K562 (cell line): ENCODE measurements around the gene PCF11. TPM values are rescaled to one million over a fixed set of nuclear protein-coding genes. Genes with fewer than 3 reads are reported as not detected.

ENCODE experiments used
- ATAC-seq: fragments of 200-7000 bp; cut with Tn5 transposase; 3 replicates; pipeline ENCODE4 v1.9.1; 2020; ENCODE audit warnings: moderate library complexity
- BruUV-seq: library from RNA; stranded (reverse); fragments of 400-500 nt; replicated peaks from 2 replicates; lab custom pipeline; 2021; lab: Mats Ljungman, UMichigan
- CTCF ChIA-PET: fragments of 300-600 bp; formaldehyde crosslinking; extraction: SDS; loops from one replicate; lab custom pipeline; 2021; ENCODE audit warnings: low intra/inter-chr PET ratio; lab: Yijun Ruan, JAX
- POLR2A ChIA-PET: fragments of 300-600, 350-650 bp; sonication (Branson Sonifier 250); formaldehyde crosslinking; extraction: SDS; loops from one replicate; lab custom pipeline; 2021; ENCODE audit warnings: antibody characterized with exemption, inconsistent platforms; lab: Yijun Ruan, JAX
- DNase-seq, 4 experiments: peaks; one replicate each; pipeline versions ENCODE4 v3.0.0 to v3.0.0-alpha.2; 2011 to 2018; ENCODE audit warnings: low spot score in 3 of 4, mixed read lengths in 3 of 4; ENCODE audit errors: extremely low read depth in 1 of 4
- FAIRE-seq: peaks from 2 replicates; lab custom pipeline; 2011; peaks lifted over from hg19 to GRCh38; lab: Jason Lieb, UNC
- H2AFZ ChIP-seq: 2 replicates; pipeline ENCODE4 v1.6.0; 2011; ENCODE audit warnings: low read depth, low read length, control low read depth, inconsistent platforms
- H3K27ac ChIP-seq: fragments of 200-600 bp; 3 replicates; pipeline ENCODE4 v1.8.0; 2011; ENCODE audit warnings: low read depth, mild to moderate bottlenecking, control low read depth, inconsistent platforms, low read length, moderate library complexity, mixed read lengths; ENCODE audit errors: extremely low read depth
- H3K27me3 ChIP-seq, 2 experiments: fragments of 300-600 bp in 1 of 2; 2 replicates in 1 of 2; 3 replicates in 1 of 2; pipeline versions ENCODE4 v1.6.0 to v1.8.0; 2011; ENCODE audit warnings: inconsistent platforms in 2 of 2, low read length in 2 of 2, mild to moderate bottlenecking in 1 of 2, mixed read lengths in 1 of 2, moderate library complexity in 1 of 2; ENCODE audit not compliant: control insufficient read depth in 2 of 2, insufficient read depth in 2 of 2
- H3K36me3 ChIP-seq: fragments of 300-600 bp; 3 replicates; pipeline ENCODE4 v1.8.0; 2011; ENCODE audit warnings: mild to moderate bottlenecking, low read length, inconsistent platforms; ENCODE audit not compliant: control insufficient read depth, insufficient read depth
- H3K4me1 ChIP-seq, 2 experiments: fragments of 200-600 bp in 1 of 2; replicated peaks in 1 of 2; 2 replicates in 1 of 2; 3 replicates in 1 of 2; pipeline versions ENCODE4 v1.5.1 to v1.8.0; 2011; ENCODE audit warnings: inconsistent platforms in 2 of 2, low read length in 2 of 2, mild to moderate bottlenecking in 1 of 2, mixed read lengths in 1 of 2, moderate library complexity in 1 of 2; ENCODE audit not compliant: control insufficient read depth in 2 of 2, insufficient read depth in 2 of 2
- H3K4me2 ChIP-seq: 2 replicates; pipeline ENCODE4 v1.6.1; 2011; ENCODE audit warnings: low read length, control low read depth, inconsistent platforms, mixed read lengths; ENCODE audit not compliant: insufficient read depth
- H3K4me3 ChIP-seq: fragments of 200-600 bp; sonication (generic), shearing (Covaris generic); 2 replicates; pipeline ENCODE4 v1.5.1; 2016; ENCODE audit warnings: control low read depth, inconsistent platforms
- H3K79me2 ChIP-seq: fragments of 200-600 bp; 3 replicates; pipeline ENCODE4 v1.8.0; 2011; ENCODE audit warnings: low read length, inconsistent platforms; ENCODE audit not compliant: control insufficient read depth, insufficient read depth
- H3K9ac ChIP-seq, 2 experiments: 2 replicates each; pipeline versions ENCODE4 v1.6.0 to v1.6.1; 2011; ENCODE audit warnings: low read depth in 2 of 2, low read length in 2 of 2, control low read depth in 1 of 2, inconsistent platforms in 1 of 2, mild to moderate bottlenecking in 1 of 2, mixed read lengths in 1 of 2; ENCODE audit not compliant: insufficient read depth in 1 of 2
- H3K9me1 ChIP-seq: one replicate; pipeline ENCODE4 v1.6.0; 2011; ENCODE audit warnings: inconsistent platforms, mild to moderate bottlenecking, low read length, moderate library complexity; ENCODE audit not compliant: control insufficient read depth, insufficient read depth
- H3K9me3 ChIP-seq: replicated peaks from 2 replicates; pipeline ENCODE4 v1.5.1; 2011; ENCODE audit warnings: low read depth, low read length, inconsistent platforms; ENCODE audit not compliant: control insufficient read depth, insufficient read depth
- H4K20me1 ChIP-seq: replicated peaks from 2 replicates; pipeline ENCODE4 v1.6.1; 2011; ENCODE audit warnings: low read length, inconsistent platforms, mixed read lengths; ENCODE audit not compliant: control insufficient read depth, insufficient read depth
- RAD51 ChIP-seq: fragments of 450-650 bp; IDR thresholded peaks from 2 replicates; pipeline ENCODE4 v1.7.1; 2016; ENCODE audit warnings: low read depth, mild to moderate bottlenecking, borderline replicate concordance
- STAT5A ChIP-seq: IDR thresholded peaks from 2 replicates; pipeline ENCODE4 v1.6.1; 2012; ENCODE audit warnings: low read length, inconsistent platforms, borderline replicate concordance
- TCF7 ChIP-seq: sonication (generic); IDR thresholded peaks from 2 replicates; pipeline ENCODE4 v1.6.1; 2016; ENCODE audit warnings: antibody characterized with exemption, borderline replicate concordance
- WGBS: fragments of 100-300 bp; shearing (Covaris generic); methylation state at CpG from one replicate; pipeline ENCODE4 v1.1.6; 2016; ENCODE audit warnings: low coverage, mixed read lengths; ENCODE audit not compliant: insufficient coverage; ENCODE audit errors: missing lambda C conversion rate; 5-methylcytosine and 5-hydroxymethylcytosine counted together
- in situ Hi-C: fragments of 300-500 bp; cut with MboI; formaldehyde crosslinking; loops from 4 replicates; pipeline ENCODE4 v1.15.0; 2018; ENCODE audit warnings: inconsistent platforms, mixed read lengths
- intact Hi-C: fragments of 100-400 bp; cut with micrococcal nuclease; formaldehyde crosslinking; loops from 2 replicates; pipeline ENCODE4 v1.14.2; 2022
- polyA plus RNA-seq, 8 experiments: library from polyadenylated mRNA; depleted of rRNA in 4 of 8; stranded (reverse) in 5 of 8; unstranded in 3 of 8; fragments of >200 nt; fragmentation: Nextera tagmentation in 2 of 8; fragmentation: Illumina TruSeq in 1 of 8; extraction: Ambion mirVana in 2 of 8; extraction: Trizol in 1 of 8; gene quantifications; 2 replicates each; pipeline versions ENCODE4 v1.2.1 to v1.2.3, GENCODE V29; 2011 to 2014; ENCODE audit warnings: inconsistent platforms in 1 of 8, missing spikeins in 1 of 8
- total RNA-seq, 7 experiments: library from RNA; depleted of rRNA in 6 of 7; stranded (reverse); fragments of >200 nt in 6 of 7; fragmentation: Illumina TruSeq in 2 of 7; extraction: Trizol in 2 of 7; gene quantifications; 2 replicates each; pipeline versions ENCODE4 v1.2.1 to v1.2.3, GENCODE V29; 2011 to 2021; ENCODE audit warnings: low replicate concordance in 1 of 7
- TF ChIP-seq, protein P1 (sequence below): fragments of 250-450 bp; sonication (Bioruptor Pico); IDR thresholded peaks from 2 replicates; pipeline ENCODE4 v1.5.0; 2022; ENCODE audit warnings: mild to moderate bottlenecking
- TF ChIP-seq, protein P2 (sequence below): IDR thresholded peaks from 2 replicates; pipeline ENCODE4 v1.6.1; 2011; ENCODE audit warnings: borderline replicate concordance, low read depth, mild to moderate bottlenecking, moderate library complexity, low read length; ENCODE audit not compliant: insufficient read depth, poor library complexity, severe bottlenecking
- TF ChIP-seq, protein P3 (sequence below): fragments of 150-350 bp; IDR thresholded peaks from 2 replicates; pipeline ENCODE4 v1.6.1; 2014; ENCODE audit warnings: low read depth, mild to moderate bottlenecking, low read length, borderline replicate concordance
- TF ChIP-seq, protein P4 (sequence below): sonication (generic); formaldehyde crosslinking; IDR thresholded peaks from 2 replicates; pipeline ENCODE4 v1.8.1; 2023; ENCODE audit warnings: missing genetic modification reagents, mild to moderate bottlenecking, borderline replicate concordance

PCF11 gene
- total and polyA plus RNA-seq, 9 of the 15 experiments (the other 6 are each of a cell fraction or from before 2014, with no cell fraction given) = 9.3 to 91.6 (median 54.4) TPM

DNA sequence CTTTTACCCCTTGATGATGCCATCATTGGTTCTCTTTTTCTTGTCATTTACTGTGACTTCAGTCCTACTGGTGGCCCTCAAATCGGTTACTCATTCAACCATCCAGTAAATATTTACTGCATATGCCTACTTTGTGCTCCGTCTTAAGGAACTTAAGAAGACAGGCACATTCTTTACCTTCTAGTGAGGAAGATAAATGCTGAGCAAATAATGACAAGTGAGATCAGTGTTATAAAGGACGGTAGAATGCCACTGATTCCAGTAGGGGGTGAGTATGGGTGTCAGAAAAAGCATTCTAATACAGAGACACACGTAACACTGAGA, 38.2 kb downstream of the PCF11 start:
- WGBS = 6% methylated on average over 4 of the region's 4 CpGs
- Histone ChIP-seq H2AFZ (peak overlapping the region; percentile 94), H3K4me1 (peaks cover 8 to 10% of the 10 kb centered on the region in 2 experiments; a peak in 3 of 5 replicates), H3K27me3 (no peaks in the 10 kb centered on the region), H3K36me3 (peaks cover 31% of the 10 kb centered on the region), H3K79me2 (peaks cover 29% of the 10 kb centered on the region), H3K9ac (peak overlapping the region in 1 of 2 experiments; percentile 96; a peak in 1 of 4 replicates), H4K20me1 (no peaks in the 10 kb centered on the region), H3K4me2 (peak overlapping the region; percentile 94), H3K4me3 (peak overlapping the region; percentile 82), H3K27ac (no peak overlapping the region), H3K9me1 (no peaks in the 10 kb centered on the region), H3K9me3 (no peaks in the 10 kb centered on the region)
- ChIA-PET CTCF (no interaction called here), POLR2A (interaction anchor here (1.1 kb wide), 1 partner anchor 123 kb away, joined by 4 read pairs; the partner anchor contains the start of gene RAB30)
- FAIRE-seq (no peak), DNase-seq (peak in 2 of 4 experiments; percentile 42 to 45), ATAC-seq (peak; percentile 39)
- no TSS peak for BruUV-seq
- in situ Hi-C loops (no loop called here), intact Hi-C loops (loop anchor here (10.0 kb wide), 1 partner anchor 290 kb away; the partner anchor contains the start of genes DDIAS and PRCP)
- TF ChIP-seq, protein P1, sequence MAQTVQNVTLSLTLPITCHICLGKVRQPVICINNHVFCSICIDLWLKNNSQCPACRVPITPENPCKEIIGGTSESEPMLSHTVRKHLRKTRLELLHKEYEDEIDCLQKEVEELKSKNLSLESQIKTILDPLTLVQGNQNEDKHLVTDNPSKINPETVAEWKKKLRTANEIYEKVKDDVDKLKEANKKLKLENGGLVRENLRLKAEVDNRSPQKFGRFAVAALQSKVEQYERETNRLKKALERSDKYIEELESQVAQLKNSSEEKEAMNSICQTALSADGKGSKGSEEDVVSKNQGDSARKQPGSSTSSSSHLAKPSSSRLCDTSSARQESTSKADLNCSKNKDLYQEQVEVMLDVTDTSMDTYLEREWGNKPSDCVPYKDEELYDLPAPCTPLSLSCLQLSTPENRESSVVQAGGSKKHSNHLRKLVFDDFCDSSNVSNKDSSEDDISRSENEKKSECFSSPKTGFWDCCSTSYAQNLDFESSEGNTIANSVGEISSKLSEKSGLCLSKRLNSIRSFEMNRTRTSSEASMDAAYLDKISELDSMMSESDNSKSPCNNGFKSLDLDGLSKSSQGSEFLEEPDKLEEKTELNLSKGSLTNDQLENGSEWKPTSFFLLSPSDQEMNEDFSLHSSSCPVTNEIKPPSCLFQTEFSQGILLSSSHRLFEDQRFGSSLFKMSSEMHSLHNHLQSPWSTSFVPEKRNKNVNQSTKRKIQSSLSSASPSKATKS = no peak
- TF ChIP-seq, protein P2, sequence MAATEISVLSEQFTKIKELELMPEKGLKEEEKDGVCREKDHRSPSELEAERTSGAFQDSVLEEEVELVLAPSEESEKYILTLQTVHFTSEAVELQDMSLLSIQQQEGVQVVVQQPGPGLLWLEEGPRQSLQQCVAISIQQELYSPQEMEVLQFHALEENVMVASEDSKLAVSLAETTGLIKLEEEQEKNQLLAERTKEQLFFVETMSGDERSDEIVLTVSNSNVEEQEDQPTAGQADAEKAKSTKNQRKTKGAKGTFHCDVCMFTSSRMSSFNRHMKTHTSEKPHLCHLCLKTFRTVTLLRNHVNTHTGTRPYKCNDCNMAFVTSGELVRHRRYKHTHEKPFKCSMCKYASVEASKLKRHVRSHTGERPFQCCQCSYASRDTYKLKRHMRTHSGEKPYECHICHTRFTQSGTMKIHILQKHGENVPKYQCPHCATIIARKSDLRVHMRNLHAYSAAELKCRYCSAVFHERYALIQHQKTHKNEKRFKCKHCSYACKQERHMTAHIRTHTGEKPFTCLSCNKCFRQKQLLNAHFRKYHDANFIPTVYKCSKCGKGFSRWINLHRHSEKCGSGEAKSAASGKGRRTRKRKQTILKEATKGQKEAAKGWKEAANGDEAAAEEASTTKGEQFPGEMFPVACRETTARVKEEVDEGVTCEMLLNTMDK = peak; percentile 10
- no peak for TF ChIP-seq TCF7
- TF ChIP-seq RAD51 = no peak
- TF ChIP-seq, protein P3, sequence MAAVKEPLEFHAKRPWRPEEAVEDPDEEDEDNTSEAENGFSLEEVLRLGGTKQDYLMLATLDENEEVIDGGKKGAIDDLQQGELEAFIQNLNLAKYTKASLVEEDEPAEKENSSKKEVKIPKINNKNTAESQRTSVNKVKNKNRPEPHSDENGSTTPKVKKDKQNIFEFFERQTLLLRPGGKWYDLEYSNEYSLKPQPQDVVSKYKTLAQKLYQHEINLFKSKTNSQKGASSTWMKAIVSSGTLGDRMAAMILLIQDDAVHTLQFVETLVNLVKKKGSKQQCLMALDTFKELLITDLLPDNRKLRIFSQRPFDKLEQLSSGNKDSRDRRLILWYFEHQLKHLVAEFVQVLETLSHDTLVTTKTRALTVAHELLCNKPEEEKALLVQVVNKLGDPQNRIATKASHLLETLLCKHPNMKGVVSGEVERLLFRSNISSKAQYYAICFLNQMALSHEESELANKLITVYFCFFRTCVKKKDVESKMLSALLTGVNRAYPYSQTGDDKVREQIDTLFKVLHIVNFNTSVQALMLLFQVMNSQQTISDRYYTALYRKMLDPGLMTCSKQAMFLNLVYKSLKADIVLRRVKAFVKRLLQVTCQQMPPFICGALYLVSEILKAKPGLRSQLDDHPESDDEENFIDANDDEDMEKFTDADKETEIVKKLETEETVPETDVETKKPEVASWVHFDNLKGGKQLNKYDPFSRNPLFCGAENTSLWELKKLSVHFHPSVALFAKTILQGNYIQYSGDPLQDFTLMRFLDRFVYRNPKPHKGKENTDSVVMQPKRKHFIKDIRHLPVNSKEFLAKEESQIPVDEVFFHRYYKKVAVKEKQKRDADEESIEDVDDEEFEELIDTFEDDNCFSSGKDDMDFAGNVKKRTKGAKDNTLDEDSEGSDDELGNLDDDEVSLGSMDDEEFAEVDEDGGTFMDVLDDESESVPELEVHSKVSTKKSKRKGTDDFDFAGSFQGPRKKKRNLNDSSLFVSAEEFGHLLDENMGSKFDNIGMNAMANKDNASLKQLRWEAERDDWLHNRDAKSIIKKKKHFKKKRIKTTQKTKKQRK = no peak
- TF ChIP-seq, protein P4, sequence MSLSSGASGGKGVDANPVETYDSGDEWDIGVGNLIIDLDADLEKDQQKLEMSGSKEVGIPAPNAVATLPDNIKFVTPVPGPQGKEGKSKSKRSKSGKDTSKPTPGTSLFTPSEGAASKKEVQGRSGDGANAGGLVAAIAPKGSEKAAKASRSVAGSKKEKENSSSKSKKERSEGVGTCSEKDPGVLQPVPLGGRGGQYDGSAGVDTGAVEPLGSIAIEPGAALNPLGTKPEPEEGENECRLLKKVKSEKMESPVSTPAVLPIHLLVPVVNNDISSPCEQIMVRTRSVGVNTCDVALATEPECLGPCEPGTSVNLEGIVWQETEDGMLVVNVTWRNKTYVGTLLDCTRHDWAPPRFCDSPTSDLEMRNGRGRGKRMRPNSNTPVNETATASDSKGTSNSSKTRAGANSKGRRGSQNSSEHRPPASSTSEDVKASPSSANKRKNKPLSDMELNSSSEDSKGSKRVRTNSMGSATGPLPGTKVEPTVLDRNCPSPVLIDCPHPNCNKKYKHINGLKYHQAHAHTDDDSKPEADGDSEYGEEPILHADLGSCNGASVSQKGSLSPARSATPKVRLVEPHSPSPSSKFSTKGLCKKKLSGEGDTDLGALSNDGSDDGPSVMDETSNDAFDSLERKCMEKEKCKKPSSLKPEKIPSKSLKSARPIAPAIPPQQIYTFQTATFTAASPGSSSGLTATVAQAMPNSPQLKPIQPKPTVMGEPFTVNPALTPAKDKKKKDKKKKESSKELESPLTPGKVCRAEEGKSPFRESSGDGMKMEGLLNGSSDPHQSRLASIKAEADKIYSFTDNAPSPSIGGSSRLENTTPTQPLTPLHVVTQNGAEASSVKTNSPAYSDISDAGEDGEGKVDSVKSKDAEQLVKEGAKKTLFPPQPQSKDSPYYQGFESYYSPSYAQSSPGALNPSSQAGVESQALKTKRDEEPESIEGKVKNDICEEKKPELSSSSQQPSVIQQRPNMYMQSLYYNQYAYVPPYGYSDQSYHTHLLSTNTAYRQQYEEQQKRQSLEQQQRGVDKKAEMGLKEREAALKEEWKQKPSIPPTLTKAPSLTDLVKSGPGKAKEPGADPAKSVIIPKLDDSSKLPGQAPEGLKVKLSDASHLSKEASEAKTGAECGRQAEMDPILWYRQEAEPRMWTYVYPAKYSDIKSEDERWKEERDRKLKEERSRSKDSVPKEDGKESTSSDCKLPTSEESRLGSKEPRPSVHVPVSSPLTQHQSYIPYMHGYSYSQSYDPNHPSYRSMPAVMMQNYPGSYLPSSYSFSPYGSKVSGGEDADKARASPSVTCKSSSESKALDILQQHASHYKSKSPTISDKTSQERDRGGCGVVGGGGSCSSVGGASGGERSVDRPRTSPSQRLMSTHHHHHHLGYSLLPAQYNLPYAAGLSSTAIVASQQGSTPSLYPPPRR = no peak
- TF ChIP-seq STAT5A = no peak
